Kidney (tissue), 14 donors: Measurements from ENCODE around the gene FOLR2. TPM values are rescaled to one million over a fixed set of nuclear protein-coding genes. Genes with fewer than 3 reads are reported as not detected.

Source experiments
- DNase-seq, 5 donors: peaks; one replicate each; pipeline ENCODE4 v3.0.0-alpha.2; 2013 to 2020
- FAIRE-seq: peaks from 2 replicates; lab custom pipeline; 2012; peaks lifted over from hg19 to GRCh38; lab: Jason Lieb, UNC
- H3K27ac ChIP-seq, 2 donors: one replicate each; pipeline ENCODE4 v1.7.0; 2013; ENCODE audit warnings: low read depth in 2 of 2, low read length in 2 of 2, inconsistent platforms in 1 of 2
- H3K27me3 ChIP-seq: one replicate; pipeline ENCODE4 v1.7.1; 2013; ENCODE audit warnings: low read length, inconsistent platforms; ENCODE audit not compliant: control insufficient read depth, insufficient read depth
- H3K36me3 ChIP-seq, 3 donors: one replicate each; pipeline versions ENCODE4 v1.7.0 to v1.7.1; 2013; ENCODE audit warnings: low read length in 3 of 3, control low read depth in 1 of 3, inconsistent platforms in 1 of 3; ENCODE audit not compliant: insufficient read depth in 3 of 3, control insufficient read depth in 2 of 3
- H3K4me1 ChIP-seq, 3 donors: one replicate each; pipeline versions ENCODE4 v1.7.0 to v1.7.1; 2013; ENCODE audit warnings: low read length in 3 of 3, inconsistent platforms in 1 of 3, low read depth in 1 of 3; ENCODE audit not compliant: control insufficient read depth in 2 of 3, insufficient read depth in 2 of 3
- H3K4me3 ChIP-seq, 3 donors: one replicate each; pipeline versions ENCODE4 v1.7.0 to v1.8.1; 2013; ENCODE audit warnings: low read length in 3 of 3, control low read depth in 1 of 3, inconsistent platforms in 1 of 3
- H3K9ac ChIP-seq, 3 donors: one replicate each; pipeline versions ENCODE4 v1.7.0 to v1.7.1; 2013; ENCODE audit warnings: low read length in 3 of 3, control low read depth in 1 of 3, inconsistent platforms in 1 of 3
- H3K9me3 ChIP-seq, 3 donors: one replicate each; pipeline versions ENCODE4 v1.7.0 to v1.7.1; 2013; ENCODE audit warnings: low read length in 3 of 3, control low read depth in 1 of 3, inconsistent platforms in 1 of 3; ENCODE audit not compliant: control insufficient read depth in 2 of 3, insufficient read depth in 1 of 3
- CTCF ChIP-seq: IDR thresholded peaks from 3 replicates; pipeline ENCODE4 v1.5.1; 2012; ENCODE audit warnings: mild to moderate bottlenecking, moderate library complexity, borderline replicate concordance; ENCODE audit not compliant: insufficient read depth; ENCODE audit errors: extremely low read depth
- intact Hi-C: fragments of 100-400 bp; cut with DNase I; formaldehyde crosslinking; loops from one replicate; pipeline ENCODE4 v1.11.1; 2022
- polyA plus RNA-seq: library from polyadenylated mRNA; stranded (reverse); fragments of 350-450 nt; fragmentation: Illumina TruSeq; extraction: RNeasy Lipid Tissue Mini Kit (QIAGEN cat#74804); gene quantifications from one replicate; pipeline ENCODE4 v1.2.3, GENCODE V29; 2014; ENCODE audit warnings: low read depth, low replicate concordance; ENCODE audit not compliant: insufficient read depth
- total RNA-seq: library from RNA; stranded (reverse); fragmentation: NEBNext Ultra II Directional; extraction: Animal tissue kit (Norgen Biotek cat#: 25700); gene quantifications from one replicate; pipeline ENCODE4 v1.2.1, GENCODE V29; 2021
- donor health status: control.
- donor health status: control.
- donor health status: control.
- donor health status: control.
- donor health status: control.
- donor health status: DM: yes; HTN: yes; CAD: no.
- donor health status: Normal renal cell carcinoma (clear cell type).

The FOLR2 gene
- total and polyA plus RNA-seq, 2 donors from 2014 or later = 16.8 to 31.9 TPM

GRCh38 chr11:72253392-72253791, 36.8 kb downstream of the FOLR2 start:
- FAIRE-seq (no peak), DNase-seq (no peak)
- TF ChIP-seq CTCF = no peak
- no peak overlapping the region for H3K27ac ChIP-seq
- H3K9me3 ChIP-seq = no peaks in the 10 kb centered on the region
- H3K4me3 ChIP-seq = no peak overlapping the region
- H3K27me3 ChIP-seq = no peaks in the 10 kb centered on the region
- no peak overlapping the region for H3K9ac ChIP-seq
- intact Hi-C loops = no loop called here
- H3K4me1 ChIP-seq = no peaks in the 10 kb centered on the region
- H3K36me3 ChIP-seq = no peaks in the 10 kb centered on the region

- no peaks in the 10 kb centered on the region for H3K27me3 ChIP-seq
- intact Hi-C loops = no loop called here
- FAIRE-seq (no peak), DNase-seq (no peak)
- no peak overlapping the region for H3K9ac ChIP-seq
- no peaks in the 10 kb centered on the region for H3K36me3 ChIP-seq
- H3K4me3 ChIP-seq = no peak overlapping the region
- TF ChIP-seq CTCF = no peak
- H3K4me1 ChIP-seq = no peaks in the 10 kb centered on the region
- H3K27ac ChIP-seq = no peak overlapping the region
- H3K9me3 ChIP-seq = no peaks in the 10 kb centered on the region
Observed at GRCh38 chr11:72254299-72254993, 37.9 kb downstream of the FOLR2 start.

- no peaks in the 10 kb centered on the region for H3K36me3 ChIP-seq
- intact Hi-C loops = no loop called here
- no peak overlapping the region for H3K27ac ChIP-seq
- H3K9me3 ChIP-seq = no peaks in the 10 kb centered on the region
- H3K4me3 ChIP-seq = no peak overlapping the region
- DNase-seq (no peak), FAIRE-seq (no peak)
- TF ChIP-seq CTCF = no peak
- H3K4me1 ChIP-seq = no peaks in the 10 kb centered on the region
- no peak overlapping the region for H3K9ac ChIP-seq
- no peaks in the 10 kb centered on the region for H3K27me3 ChIP-seq
Observed at GRCh38 chr11:72257570-72257969, 41.0 kb downstream of the FOLR2 start.

- DNase-seq = no peak
- H3K27me3 ChIP-seq = no peaks in the 10 kb centered on the region
- H3K9ac ChIP-seq = no peak overlapping the region
- H3K9me3 ChIP-seq = no peaks in the 10 kb centered on the region
- no peak overlapping the region for H3K4me3 ChIP-seq
- H3K4me1 ChIP-seq = no peaks in the 10 kb centered on the region
- no peaks in the 10 kb centered on the region for H3K36me3 ChIP-seq
- FAIRE-seq = no peak
- TF ChIP-seq CTCF = no peak
- no peak overlapping the region for H3K27ac ChIP-seq
- intact Hi-C loops = no loop called here
Observed at GRCh38 chr11:72259490-72259889, 42.9 kb downstream of the FOLR2 start.
